Transverse colon (tissue), 4 donors: Measurements from ENCODE around the gene AEBP2. TPM values are rescaled to one million over a fixed set of nuclear protein-coding genes. Genes with fewer than 3 reads are reported as not detected.

Experiments used
- DNase-seq: peaks from one replicate; pipeline ENCODE4 v3.0.0-alpha.2; 2019
- H3K27ac ChIP-seq, 4 donors: fragments of 200-600 bp; sonication (generic); 2 replicates each; pipeline ENCODE4 v1.5.1; 2016 to 2018; ENCODE audit warnings: inconsistent platforms in 4 of 4
- H3K27me3 ChIP-seq: fragments of 200-600 bp; sonication (generic); 2 replicates; pipeline ENCODE4 v1.5.1; 2017; ENCODE audit warnings: inconsistent platforms
- H3K36me3 ChIP-seq, 4 donors: fragments of 200-600 bp; sonication (generic); 2 replicates each; pipeline ENCODE4 v1.5.1; 2017 to 2019; ENCODE audit warnings: inconsistent platforms in 4 of 4
- H3K4me1 ChIP-seq, 4 donors: fragments of 200-600 bp; sonication (generic); 2 replicates each; pipeline ENCODE4 v1.5.1; 2017 to 2020; ENCODE audit warnings: inconsistent platforms in 4 of 4
- H3K4me3 ChIP-seq, 4 donors: fragments of 200-600 bp; sonication (generic); 1 replicate in 1 of 4; 2 replicates in 3 of 4; pipeline versions ENCODE4 v1.5.1 to v1.6.1; 2017 to 2019; ENCODE audit warnings: inconsistent platforms in 4 of 4
- H3K9me3 ChIP-seq, 2 donors: fragments of 200-600 bp; sonication (generic); 2 replicates each; pipeline ENCODE4 v1.5.1; 2017 to 2019; ENCODE audit warnings: inconsistent platforms in 2 of 2
- EP300 ChIP-seq: sonication (generic); formaldehyde crosslinking; IDR thresholded peaks from one replicate; pipeline ENCODE4 v1.6.1; 2017; ENCODE audit warnings: antibody characterized with exemption, low read depth
- POLR2A ChIP-seq: fragments of 450-650 bp; IDR thresholded peaks from one replicate; pipeline ENCODE4 v1.6.1; 2016; ENCODE audit warnings: antibody characterized with exemption, mild to moderate bottlenecking, moderate library complexity
- POLR2AphosphoS5 ChIP-seq, 3 donors: sonication (generic); formaldehyde crosslinking; IDR thresholded peaks; one replicate each; pipeline ENCODE4 v1.6.1; 2016; ENCODE audit warnings: antibody characterized with exemption in 3 of 3
- WGBS, 2 donors: methylation state at CpG; one replicate each; pipeline ENCODE4 v1.1.5; 2018; ENCODE audit warnings: low coverage in 1 of 2; 5-methylcytosine and 5-hydroxymethylcytosine counted together
- in situ Hi-C, 4 donors: fragments of 200-750 bp; cut with MboI; loops; one replicate each; pipeline versions ENCODE4 v1.15.0 to v1.15.1; 2017; ENCODE audit warnings: low sequenced_read_pairs in 3 of 4, low pct_ligation_motif_present in 1 of 4, low pct_unique_long_range_greater_than_20kb in 1 of 4
- intact Hi-C: fragments of 100-400 bp; cut with DNase I; formaldehyde crosslinking; loops from one replicate; pipeline ENCODE4 v1.15.1; 2023; ENCODE audit warnings: low total_unique reads
- total RNA-seq, 4 donors: library from RNA; depleted of rRNA; stranded (reverse); fragments of >200 nt; gene quantifications; one replicate each; pipeline ENCODE4 v1.1.0, GENCODE V29; 2016
- TF ChIP-seq, protein P1 (sequence below), 5 experiments: fragments of 200-600 bp in 3 of 5; fragments of 450-650 bp in 2 of 5; sonication (generic) in 3 of 5; IDR thresholded peaks; 1 replicate in 2 of 5; 2 replicates in 3 of 5; pipeline ENCODE4 v1.5.1; 2016 to 2017; ENCODE audit warnings: antibody characterized with exemption in 5 of 5, inconsistent platforms in 3 of 5, mild to moderate bottlenecking in 2 of 5, moderate library complexity in 1 of 5

AEBP2 gene
- total RNA-seq, 4 donors from 2014 or later, result 12.5 to 37.3 (median 32.2) TPM

DNA sequence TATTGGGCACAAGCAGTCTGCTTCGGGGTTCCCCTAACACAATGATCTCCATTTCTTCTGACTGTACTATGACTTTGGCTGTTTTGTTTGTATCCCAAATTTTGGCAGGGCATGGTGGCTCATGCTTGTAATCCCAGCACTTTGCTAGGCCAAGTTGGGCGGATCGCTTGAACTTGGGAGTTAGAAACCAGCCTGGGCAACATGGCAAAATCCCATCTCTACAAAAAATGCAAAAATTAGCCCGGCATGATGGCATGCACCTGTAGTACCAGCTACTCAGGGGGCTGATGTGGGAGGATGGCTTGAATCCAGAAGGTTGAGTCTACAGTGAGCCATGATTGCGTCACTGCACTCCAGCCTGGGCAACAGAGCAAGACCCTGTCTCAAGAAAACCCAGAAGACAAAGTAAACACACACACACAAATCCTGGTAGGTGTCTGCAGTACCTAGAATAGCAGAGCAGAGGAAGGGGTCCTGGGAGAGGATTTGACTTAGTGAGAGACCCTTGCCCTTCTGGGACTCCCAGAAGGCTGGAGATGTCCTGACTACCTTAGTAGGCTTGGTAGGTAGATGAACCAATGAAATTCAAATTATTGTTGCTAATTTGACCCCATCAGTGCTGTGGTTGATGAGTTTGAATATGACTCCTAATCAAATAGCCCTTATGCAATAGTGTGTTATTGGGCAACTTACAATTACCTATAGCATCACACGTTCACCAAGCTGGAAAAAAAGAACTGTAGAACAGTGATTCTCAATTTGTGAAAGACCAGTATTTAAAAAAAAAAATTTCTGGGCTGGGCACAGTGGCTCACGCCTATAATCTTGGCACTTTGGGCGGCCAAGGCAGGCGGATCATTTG is 6.8 kb upstream of the AEBP2 start:
- DNase-seq, result no peak
- in situ Hi-C loops, result no loop called here
- Histone ChIP-seq H3K36me3 (no peaks in the 10 kb centered on the region), H3K27me3 (no peaks in the 10 kb centered on the region), H3K4me3 (no peak overlapping the region), H3K4me1 (no peaks in the 10 kb centered on the region), H3K9me3 (no peaks in the 10 kb centered on the region), H3K27ac (no peak overlapping the region)
- intact Hi-C loops, result no loop called here
- TF ChIP-seq POLR2A (no peak), EP300 (no peak), POLR2AphosphoS5 (IDR thresholded peaks at IDR 0.05) (no peak)
- TF ChIP-seq, protein P1, sequence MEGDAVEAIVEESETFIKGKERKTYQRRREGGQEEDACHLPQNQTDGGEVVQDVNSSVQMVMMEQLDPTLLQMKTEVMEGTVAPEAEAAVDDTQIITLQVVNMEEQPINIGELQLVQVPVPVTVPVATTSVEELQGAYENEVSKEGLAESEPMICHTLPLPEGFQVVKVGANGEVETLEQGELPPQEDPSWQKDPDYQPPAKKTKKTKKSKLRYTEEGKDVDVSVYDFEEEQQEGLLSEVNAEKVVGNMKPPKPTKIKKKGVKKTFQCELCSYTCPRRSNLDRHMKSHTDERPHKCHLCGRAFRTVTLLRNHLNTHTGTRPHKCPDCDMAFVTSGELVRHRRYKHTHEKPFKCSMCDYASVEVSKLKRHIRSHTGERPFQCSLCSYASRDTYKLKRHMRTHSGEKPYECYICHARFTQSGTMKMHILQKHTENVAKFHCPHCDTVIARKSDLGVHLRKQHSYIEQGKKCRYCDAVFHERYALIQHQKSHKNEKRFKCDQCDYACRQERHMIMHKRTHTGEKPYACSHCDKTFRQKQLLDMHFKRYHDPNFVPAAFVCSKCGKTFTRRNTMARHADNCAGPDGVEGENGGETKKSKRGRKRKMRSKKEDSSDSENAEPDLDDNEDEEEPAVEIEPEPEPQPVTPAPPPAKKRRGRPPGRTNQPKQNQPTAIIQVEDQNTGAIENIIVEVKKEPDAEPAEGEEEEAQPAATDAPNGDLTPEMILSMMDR (IDR thresholded peaks at IDR 0.05), result no peak
- WGBS, 2 donors, result 93 to 100% methylated on average over 5 to 9 of the region's 9 CpGs

DNA sequence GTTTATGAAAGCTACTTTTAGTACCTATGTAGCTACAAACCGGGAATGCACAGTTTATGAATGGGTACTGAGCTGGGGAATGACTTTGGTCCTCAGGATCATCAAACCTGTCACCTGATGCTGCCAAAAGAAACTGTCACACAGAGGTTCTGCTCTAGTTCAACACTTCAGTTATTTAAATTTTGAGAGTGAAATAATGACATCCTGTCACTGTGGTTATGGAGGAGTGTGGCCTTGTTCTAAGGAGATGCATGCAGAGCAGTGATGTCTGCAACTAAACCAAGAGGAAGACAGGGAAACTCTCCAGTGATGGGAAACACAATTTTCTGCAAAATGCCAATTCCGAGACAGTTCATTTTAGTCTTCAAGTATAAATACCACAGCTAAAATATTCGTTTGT is 4.8 kb upstream of the AEBP2 start:
- intact Hi-C loops, result no loop called here
- Histone ChIP-seq H3K9me3 (no peaks in the 10 kb centered on the region), H3K27me3 (no peaks in the 10 kb centered on the region), H3K4me1 (no peaks in the 10 kb centered on the region), H3K27ac (no peak overlapping the region), H3K36me3 (no peaks in the 10 kb centered on the region), H3K4me3 (no peak overlapping the region)
- DNase-seq, result no peak
- 47 to 60% methylated on average over 2 to 3 of the region's 3 CpGs for WGBS, 2 donors
- TF ChIP-seq POLR2AphosphoS5 (IDR thresholded peaks at IDR 0.05) (no peak), EP300 (no peak), POLR2A (no peak)
- TF ChIP-seq, protein P1 (IDR thresholded peaks at IDR 0.05), result no peak
- in situ Hi-C loops, result no loop called here

DNA sequence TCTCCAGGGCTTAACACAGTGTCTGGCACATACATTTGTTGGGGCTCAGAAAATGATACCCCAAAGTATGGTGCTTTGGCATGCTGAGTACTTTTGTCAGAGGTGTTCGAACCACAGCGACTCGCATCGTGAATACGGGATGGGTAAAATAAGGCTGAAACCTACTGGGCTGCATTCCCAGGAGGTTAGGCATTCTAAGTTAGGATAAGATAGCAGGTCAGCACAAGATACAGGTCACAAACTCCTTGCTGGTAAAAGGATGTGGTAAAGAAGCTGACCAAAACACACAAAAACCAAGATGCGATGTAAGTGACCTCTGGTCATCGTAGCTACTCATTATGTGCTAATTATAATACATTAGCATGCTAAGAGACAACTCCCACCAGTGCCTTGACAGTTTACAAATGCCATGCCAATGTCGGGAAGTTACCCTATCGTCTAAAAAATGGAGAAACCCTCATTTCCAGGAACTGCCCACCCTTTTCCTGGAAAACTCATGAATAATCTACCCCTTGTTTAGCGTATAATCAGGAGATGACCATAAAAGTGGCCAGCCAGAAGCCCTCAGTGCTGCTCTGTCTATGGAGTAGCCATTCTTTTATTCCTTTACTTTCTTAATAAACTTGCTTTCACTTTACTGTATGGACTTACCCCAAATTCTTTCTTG is 3.3 kb upstream of the AEBP2 start:
- Histone ChIP-seq H3K4me3 (no peak overlapping the region), H3K4me1 (peaks cover 0 to under 1% (median 0%) of the 10 kb centered on the region in 4 donors), H3K27ac (no peak overlapping the region), H3K9me3 (no peaks in the 10 kb centered on the region), H3K36me3 (no peaks in the 10 kb centered on the region), H3K27me3 (no peaks in the 10 kb centered on the region)
- no peak for DNase-seq
- in situ Hi-C loops (no loop called here), intact Hi-C loops (no loop called here)
- TF ChIP-seq EP300 (no peak), POLR2AphosphoS5 (IDR thresholded peaks at IDR 0.05) (no peak)
- 84 to 93% methylated on average over 2 to 10 of the region's 10 CpGs for WGBS, 2 donors

DNA sequence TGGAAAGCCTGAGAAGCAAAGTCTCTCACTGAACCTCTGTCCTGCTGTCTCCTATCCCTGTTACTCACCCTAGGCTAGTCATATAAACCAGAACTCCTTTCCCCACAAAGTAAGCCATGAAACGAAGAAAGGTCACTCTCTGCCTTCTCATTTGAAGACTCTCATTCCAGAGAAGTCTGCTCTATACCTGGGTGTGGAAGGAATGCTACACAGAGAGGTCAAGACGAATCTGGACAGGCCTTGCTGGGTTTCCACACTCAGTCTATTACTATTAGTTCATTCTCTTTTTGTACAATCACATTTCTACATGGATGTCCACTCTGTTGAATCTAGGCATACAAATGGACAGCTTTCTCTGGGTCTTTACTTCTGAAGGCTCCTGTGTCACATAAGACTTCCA is 2.4 kb upstream of the AEBP2 start:
- no peaks in the 10 kb centered on the region for H3K36me3 ChIP-seq
- intact Hi-C loops (no loop called here), in situ Hi-C loops (no loop called here)
- 86 to 100% methylated on average over 1 of the region's 2 CpGs for WGBS, 2 donors
- no peaks in the 10 kb centered on the region for H3K27me3 ChIP-seq
- TF ChIP-seq, protein P1 (IDR thresholded peaks at IDR 0.05), result no peak
- TF ChIP-seq EP300, result no peak
- H3K9me3 ChIP-seq, result no peaks in the 10 kb centered on the region
- H3K27ac ChIP-seq, result no peak overlapping the region
- peaks cover 0 to 8% (median 6%) of the 10 kb centered on the region in 4 donors for H3K4me1 ChIP-seq
- H3K4me3 ChIP-seq, result no peak overlapping the region
- no peak for DNase-seq
